Fibroblast of lung (primary cell): ENCODE measurements around the gene CCDC33. TPM values are rescaled to one million over a fixed set of nuclear protein-coding genes. Genes with fewer than 3 reads are reported as not detected.

Source experiments
- DNase-seq, 2 donors: peaks; one replicate each; pipeline versions ENCODE4 v3.0.0 to v3.0.0-alpha.2; 2010; ENCODE audit warnings: low read depth in 2 of 2
- H2AFZ ChIP-seq: 2 replicates; pipeline ENCODE4 v1.5.1; 2012; ENCODE audit warnings: low read length, control low read depth, inconsistent platforms
- H3K27ac ChIP-seq: 2 replicates; pipeline ENCODE4 v1.5.1; 2011; ENCODE audit warnings: low read length, control low read depth; ENCODE audit not compliant: insufficient read depth
- H3K27me3 ChIP-seq: 2 replicates; pipeline ENCODE4 v1.5.1; 2011; ENCODE audit warnings: mild to moderate bottlenecking, low read length; ENCODE audit not compliant: control insufficient read depth, insufficient read depth
- H3K36me3 ChIP-seq: 2 replicates; pipeline ENCODE4 v1.5.1; 2011; ENCODE audit warnings: low read length; ENCODE audit not compliant: control insufficient read depth, insufficient read depth
- H3K4me1 ChIP-seq: 2 replicates; pipeline ENCODE4 v1.5.1; 2011; ENCODE audit warnings: low read length; ENCODE audit not compliant: control insufficient read depth, insufficient read depth; ENCODE audit errors: extremely low read depth
- H3K4me2 ChIP-seq: 2 replicates; pipeline ENCODE4 v1.5.1; 2011; ENCODE audit warnings: low read length, control low read depth; ENCODE audit not compliant: insufficient read depth; ENCODE audit errors: extremely low read depth
- H3K4me3 ChIP-seq, 4 experiments: fragments of 200-600 bp in 1 of 4; sonication (generic) in 1 of 4; replicated peaks in 1 of 4; 2 replicates each; pipeline ENCODE4 v1.5.1; 2011 to 2016; ENCODE audit warnings: low read length in 4 of 4, low read depth in 3 of 4, mild to moderate bottlenecking in 3 of 4, control low read depth in 2 of 4, inconsistent platforms in 1 of 4, mixed read lengths in 1 of 4; ENCODE audit not compliant: insufficient read depth in 1 of 4; ENCODE audit errors: control extremely low read depth in 1 of 4
- H3K79me2 ChIP-seq: 2 replicates; pipeline ENCODE4 v1.5.1; 2012; ENCODE audit warnings: mild to moderate bottlenecking, low read length, inconsistent platforms; ENCODE audit not compliant: control insufficient read depth, insufficient read depth
- H3K9ac ChIP-seq: 2 replicates; pipeline ENCODE4 v1.5.1; 2011; ENCODE audit warnings: mild to moderate bottlenecking, low read length, control low read depth; ENCODE audit not compliant: insufficient read depth
- H3K9me3 ChIP-seq: 2 replicates; pipeline ENCODE4 v1.5.1; 2012; ENCODE audit warnings: low read depth, low read length; ENCODE audit not compliant: control insufficient read depth, insufficient read depth
- H4K20me1 ChIP-seq: 2 replicates; pipeline ENCODE4 v1.5.1; 2011; ENCODE audit warnings: low read length; ENCODE audit not compliant: control insufficient read depth, insufficient read depth; ENCODE audit errors: extremely low read depth
- CTCF ChIP-seq, 2 donors: IDR thresholded peaks in 1 of 2; conservative IDR thresholded peaks in 1 of 2; 1 replicate in 1 of 2; 2 replicates in 1 of 2; pipeline ENCODE4 v1.5.1; 2011 to 2012; ENCODE audit warnings: low read length in 2 of 2, control low read depth in 1 of 2, inconsistent platforms in 1 of 2, low read depth in 1 of 2, mild to moderate bottlenecking in 1 of 2
- EZH2 ChIP-seq: IDR thresholded peaks from 2 replicates; pipeline ENCODE4 v1.5.1; 2012; ENCODE audit warnings: low read length, control low read depth, mild to moderate bottlenecking; ENCODE audit errors: missing control alignments
- polyA plus RNA-seq, 2 donors: library from polyadenylated mRNA; depleted of rRNA in 1 of 2; stranded (reverse) in 1 of 2; unstranded in 1 of 2; fragments of >200 nt; gene quantifications; 2 replicates each; pipeline ENCODE4 v1.2.1, GENCODE V29; 2011 to 2012; ENCODE audit warnings: missing spikeins in 1 of 2
- total RNA-seq: library from RNA; depleted of rRNA; stranded (reverse); fragments of >200 nt; gene quantifications from 2 replicates; pipeline ENCODE4 v1.2.1, GENCODE V29; 2014

Gene CCDC33
- total and polyA plus RNA-seq, 2 donors (not counting 1 experiment from before 2014, with no cell fraction given), result not detected

- Histone ChIP-seq H3K9me3 (no peaks in the 10 kb centered on the region), H3K27ac (no peak overlapping the region), H3K36me3 (no peaks in the 10 kb centered on the region), H3K9ac (no peak overlapping the region), H3K4me1 (no peaks in the 10 kb centered on the region), H3K4me3 (no peak overlapping the region), H2AFZ (no peak overlapping the region), H4K20me1 (no peaks in the 10 kb centered on the region), H3K4me2 (no peak overlapping the region), H3K79me2 (no peaks in the 10 kb centered on the region), H3K27me3 (peaks cover 21% of the 10 kb centered on the region)
- DNase-seq, result peak; percentile 20 to 30
- TF ChIP-seq CTCF (conservative IDR thresholded peaks at IDR 0.05 in 1 of 2, IDR thresholded peaks at IDR 0.05 in 1 of 2; ENCODE audit: low read depth in 1 of 2, low read length in 2 of 2) (no peak), EZH2 (no peak)
These were observed 29.0 kb downstream of the CCDC33 start for GRCh38 chr15:74265046-74265639.

DNA sequence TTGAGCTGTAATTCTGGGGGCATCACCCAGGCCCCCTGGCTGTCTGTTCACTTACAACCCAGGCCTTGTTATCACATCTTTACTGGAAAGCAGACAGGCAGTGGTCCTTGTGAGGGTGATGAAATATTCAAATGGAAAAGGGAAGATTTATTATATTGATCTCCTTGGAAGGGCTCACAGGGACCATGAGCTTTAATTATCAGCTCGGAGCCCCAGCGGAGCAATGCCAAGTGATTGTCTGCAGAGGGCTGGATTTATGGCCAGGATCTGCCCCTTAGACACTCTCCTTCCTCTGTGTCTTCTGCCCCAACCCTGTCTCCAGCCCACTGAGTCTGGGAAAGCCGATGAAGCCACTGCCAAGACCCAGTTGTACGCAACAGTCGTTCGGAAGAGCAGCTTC lies 31.9 kb downstream of the CCDC33 start:
- DNase-seq, result no peak
- no peak overlapping the region for H3K4me2 ChIP-seq
- H3K27ac ChIP-seq, result no peak overlapping the region
- peaks cover 23% of the 10 kb centered on the region for H3K27me3 ChIP-seq
- no peaks in the 10 kb centered on the region for H4K20me1 ChIP-seq
- TF ChIP-seq EZH2 (no peak), CTCF (conservative IDR thresholded peaks at IDR 0.05 in 1 of 2, IDR thresholded peaks at IDR 0.05 in 1 of 2; ENCODE audit: low read depth in 1 of 2, low read length in 2 of 2) (no peak)
- H3K4me1 ChIP-seq, result no peaks in the 10 kb centered on the region
- H2AFZ ChIP-seq, result no peak overlapping the region
- H3K36me3 ChIP-seq, result no peaks in the 10 kb centered on the region
- H3K9ac ChIP-seq, result no peak overlapping the region
- no peaks in the 10 kb centered on the region for H3K9me3 ChIP-seq
- H3K4me3 ChIP-seq, result no peak overlapping the region
- no peaks in the 10 kb centered on the region for H3K79me2 ChIP-seq

GRCh38 chr15:74269362-74270035 lies 33.4 kb downstream of the CCDC33 start:
- Histone ChIP-seq H3K9me3 (no peaks in the 10 kb centered on the region), H3K4me1 (no peaks in the 10 kb centered on the region), H3K4me3 (no peak overlapping the region), H2AFZ (no peak overlapping the region), H3K79me2 (no peaks in the 10 kb centered on the region), H3K9ac (no peak overlapping the region), H4K20me1 (no peaks in the 10 kb centered on the region), H3K36me3 (no peaks in the 10 kb centered on the region), H3K4me2 (no peak overlapping the region), H3K27me3 (peaks cover 20% of the 10 kb centered on the region), H3K27ac (no peak overlapping the region)
- DNase-seq, result no peak
- TF ChIP-seq EZH2 (no peak), CTCF (conservative IDR thresholded peaks at IDR 0.05 in 1 of 2, IDR thresholded peaks at IDR 0.05 in 1 of 2; ENCODE audit: low read depth in 1 of 2, low read length in 2 of 2) (no peak)
